Parathyroid adenoma (tissue), 2 donors: ENCODE results near the gene SIX3.

Experiments used
- H2AFZ ChIP-seq: fragments of 300-600 bp; sonication (generic); one replicate; pipeline ENCODE4 v1.7.0; 2017; ENCODE audit warnings: antibody characterized with exemption, mild to moderate bottlenecking
- H3K27ac ChIP-seq: fragments of 300-600 bp; sonication (generic); one replicate; pipeline ENCODE4 v1.7.0; 2017
- H3K27me3 ChIP-seq: fragments of 300-600 bp; sonication (generic); one replicate; pipeline ENCODE4 v1.7.0; 2017; ENCODE audit warnings: low read length; ENCODE audit not compliant: control insufficient read depth, insufficient read depth
- H3K36me3 ChIP-seq: fragments of 300-600 bp; sonication (generic); one replicate; pipeline ENCODE4 v1.7.0; 2017; ENCODE audit warnings: low read length; ENCODE audit not compliant: control insufficient read depth, insufficient read depth
- H3K4me1 ChIP-seq: fragments of 300-600 bp; sonication (generic); one replicate; pipeline ENCODE4 v1.7.0; 2017; ENCODE audit warnings: control low read depth
- H3K4me2 ChIP-seq: fragments of 300-600 bp; sonication (generic); one replicate; pipeline ENCODE4 v1.7.0; 2017; ENCODE audit warnings: low read length
- H3K4me3 ChIP-seq: fragments of 300-600 bp; sonication (generic); one replicate; pipeline ENCODE4 v1.7.0; 2017; ENCODE audit warnings: low read depth, low read length
- H3K79me2 ChIP-seq: fragments of 300-600 bp; sonication (generic); one replicate; pipeline ENCODE4 v1.7.0; 2017; ENCODE audit warnings: control low read depth
- H3K9ac ChIP-seq: fragments of 300-600 bp; sonication (generic); one replicate; pipeline ENCODE4 v1.7.0; 2017; ENCODE audit warnings: mild to moderate bottlenecking
- H3K9me3 ChIP-seq: fragments of 300-600 bp; sonication (generic); one replicate; pipeline ENCODE4 v1.7.0; 2017; ENCODE audit warnings: low read length; ENCODE audit not compliant: control insufficient read depth
- CTCF ChIP-seq: fragments of 300-600 bp; sonication (generic); IDR thresholded peaks from one replicate; pipeline ENCODE4 v1.7.0; 2017; ENCODE audit warnings: antibody characterized with exemption, mild to moderate bottlenecking
- donor health status: primary hyperparathyroidism.

SIX3 gene

GRCh38 chr2:44932564-44933392, 8.7 kb upstream of the SIX3 start:
- TF ChIP-seq CTCF, result no peak
- peaks cover 14% of the 10 kb centered on the region for H3K27me3 ChIP-seq
- no peaks in the 10 kb centered on the region for H3K36me3 ChIP-seq
- H3K9me3 ChIP-seq, result no peaks in the 10 kb centered on the region
- peak overlapping the region; percentile 13 for H3K4me2 ChIP-seq
- no peak overlapping the region for H3K27ac ChIP-seq
- H3K4me3 ChIP-seq, result no peak overlapping the region
- no peaks in the 10 kb centered on the region for H3K4me1 ChIP-seq
- H3K9ac ChIP-seq, result no peak overlapping the region
- no peaks in the 10 kb centered on the region for H3K79me2 ChIP-seq
- H2AFZ ChIP-seq, result no peak overlapping the region

GRCh38 chr2:44933434-44933951, 8.0 kb upstream of the SIX3 start:
- no peak for TF ChIP-seq CTCF
- Histone ChIP-seq H3K27ac (no peak overlapping the region), H3K79me2 (no peaks in the 10 kb centered on the region), H3K9ac (no peak overlapping the region), H3K4me2 (no peak overlapping the region), H3K36me3 (no peaks in the 10 kb centered on the region), H3K27me3 (peaks cover 18% of the 10 kb centered on the region), H2AFZ (no peak overlapping the region), H3K4me3 (no peak overlapping the region), H3K4me1 (no peaks in the 10 kb centered on the region), H3K9me3 (no peaks in the 10 kb centered on the region)

- Histone ChIP-seq H3K27ac (no peak overlapping the region), H3K4me2 (no peak overlapping the region), H3K4me1 (no peaks in the 10 kb centered on the region), H3K27me3 (peaks cover 18% of the 10 kb centered on the region), H3K36me3 (no peaks in the 10 kb centered on the region), H3K9me3 (no peaks in the 10 kb centered on the region), H3K4me3 (no peak overlapping the region), H3K9ac (no peak overlapping the region), H2AFZ (no peak overlapping the region), H3K79me2 (no peaks in the 10 kb centered on the region)
- TF ChIP-seq CTCF, result no peak
Measured at GRCh38 chr2:44934038-44934982, 7.2 kb upstream of the SIX3 start.

- Histone ChIP-seq H3K27ac (no peak overlapping the region), H2AFZ (no peak overlapping the region), H3K4me2 (peak overlapping the region; percentile 65), H3K9me3 (no peaks in the 10 kb centered on the region), H3K9ac (no peak overlapping the region), H3K4me1 (no peaks in the 10 kb centered on the region), H3K36me3 (no peaks in the 10 kb centered on the region), H3K4me3 (no peak overlapping the region), H3K79me2 (no peaks in the 10 kb centered on the region), H3K27me3 (peaks cover 25% of the 10 kb centered on the region)
- no peak for TF ChIP-seq CTCF
Measured at GRCh38 chr2:44934983-44935728, 6.3 kb upstream of the SIX3 start.
